Activated T-helper 2 cell treated with anti-CD3 and anti-CD28 coated beads, Interferon-gamma antibody, Interleukin-2, Interleukin-4, amounts not matched to agents 10 μg/mL and 5 μg/mL and 100 μg/mL, durations not matched to agents 14 hours and 24 hours and 36 hours (primary cell): ENCODE data around the gene SPACA4. TPM values are rescaled to one million over a fixed set of nuclear protein-coding genes. Genes with fewer than 3 reads are reported as not detected.

Experiments used
- DNase-seq: peaks from one replicate; pipeline ENCODE4 v3.0.0; 2021; ENCODE audit warnings: low spot score
- H3K27ac Mint-ChIP-seq: one replicate; pipeline ENCODE4 v1.8.0; 2021; ENCODE audit warnings: mixed read lengths
- H3K27me3 Mint-ChIP-seq: one replicate; pipeline ENCODE4 v1.8.0; 2021; ENCODE audit warnings: low read depth, mixed read lengths
- H3K36me3 Mint-ChIP-seq: one replicate; pipeline ENCODE4 v1.8.0; 2021; ENCODE audit warnings: low read depth, mixed read lengths
- H3K4me1 Mint-ChIP-seq: one replicate; pipeline ENCODE4 v1.8.0; 2021; ENCODE audit warnings: low read depth, mixed read lengths
- H3K4me3 Mint-ChIP-seq: one replicate; pipeline ENCODE4 v1.8.0; 2021; ENCODE audit warnings: low read depth, mild to moderate bottlenecking, moderate library complexity, mixed read lengths
- H3K9me3 Mint-ChIP-seq: one replicate; pipeline ENCODE4 v1.8.0; 2021; ENCODE audit warnings: mixed read lengths
- intact Hi-C: fragments of 100-400 bp; cut with micrococcal nuclease; formaldehyde crosslinking; loops from one replicate; pipeline ENCODE4 v1.15.1; 2023
- total RNA-seq: library from RNA; stranded (reverse); gene quantifications from 2 replicates; pipeline ENCODE4 v1.2.3, GENCODE V29; 2022

SPACA4 gene
- total RNA-seq, 1 donor from 2014 or later: not detected

GRCh38 chr19:48635263-48635965 lies 28.9 kb downstream of the SPACA4 start:
- DNase-seq: peak; percentile 72
- Mint-ChIP-seq H3K4me3 (peak overlapping the region; percentile 83), H3K27me3 (no peaks in the 10 kb centered on the region), H3K27ac (peak overlapping the region; percentile 76), H3K4me1 (peaks cover 34% of the 10 kb centered on the region), H3K36me3 (peaks cover 4% of the 10 kb centered on the region), H3K9me3 (no peaks in the 10 kb centered on the region)
- intact Hi-C loops: loop anchor here (5.0 to 10.0 kb wide), 2 partner anchors 311 to 482 kb away; partner anchors contain the start of genes C19orf73, EMP3 and PPFIA3

- H3K4me3 Mint-ChIP-seq: peak overlapping the region; percentile 83
- DNase-seq: no peak
Observed at GRCh38 chr19:48635966-48636858, 29.7 kb downstream of the SPACA4 start.

GRCh38 chr19:48636859-48637448 lies 30.4 kb downstream of the SPACA4 start, which contains the start of gene DBP:
DBP (minus strand) TSS chr19:48637379; CDS start chr19:48636994, 385 bp downstream.
- Mint-ChIP-seq H3K4me1 (peaks cover 33% of the 10 kb centered on the region), H3K4me3 (peak within 1 kb of the TSS; percentile 83), H3K27ac (peak within 1 kb of the TSS; percentile 98), H3K36me3 (no peaks in the 10 kb centered on the region), H3K9me3 (no peaks in the 10 kb centered on the region), H3K27me3 (peaks cover 4% of the 10 kb centered on the region)
- no peak for DNase-seq
- intact Hi-C loops: loop anchor here (1.0 to 10.0 kb wide), 3 partner anchors 18 to 480 kb away; partner anchors contain the start of genes C19orf73, EMP3, PPFIA3 and RPL18

More at GRCh38 chr19:48635966-48636858, 29.7 kb downstream of the SPACA4 start:
- H3K9me3 Mint-ChIP-seq: no peaks in the 10 kb centered on the region
- H3K4me1 Mint-ChIP-seq: peaks cover 33% of the 10 kb centered on the region
- peak overlapping the region; percentile 85 for H3K27ac Mint-ChIP-seq
- peaks cover under 1% of the 10 kb centered on the region for H3K27me3 Mint-ChIP-seq
- intact Hi-C loops: loop anchor here (5.0 to 10.0 kb wide), 2 partner anchors 311 to 481 kb away; partner anchors contain the start of genes C19orf73, EMP3 and PPFIA3
- no peaks in the 10 kb centered on the region for H3K36me3 Mint-ChIP-seq

- H3K4me3 Mint-ChIP-seq: peak overlapping the region; percentile 83
- H3K36me3 Mint-ChIP-seq: no peaks in the 10 kb centered on the region
- DNase-seq: peak; percentile 99
- peak overlapping the region; percentile 98 for H3K27ac Mint-ChIP-seq
- H3K9me3 Mint-ChIP-seq: no peaks in the 10 kb centered on the region
- H3K4me1 Mint-ChIP-seq: peaks cover 31% of the 10 kb centered on the region
- peaks cover 4% of the 10 kb centered on the region for H3K27me3 Mint-ChIP-seq
- intact Hi-C loops: loop anchor here (1.0 to 10.0 kb wide), 3 partner anchors 18 to 480 kb away; partner anchors contain the start of genes C19orf73, EMP3, PPFIA3 and RPL18
Observed at GRCh38 chr19:48637449-48637947, 31.0 kb downstream of the SPACA4 start.

GRCh38 chr19:48637948-48638830 lies 31.6 kb downstream of the SPACA4 start:
- no peaks in the 10 kb centered on the region for H3K9me3 Mint-ChIP-seq
- peak overlapping the region; percentile 98 for H3K27ac Mint-ChIP-seq
- no peaks in the 10 kb centered on the region for H3K36me3 Mint-ChIP-seq
- peaks cover 29% of the 10 kb centered on the region for H3K4me1 Mint-ChIP-seq
- H3K27me3 Mint-ChIP-seq: peaks cover 4% of the 10 kb centered on the region
- peak; percentile 81 for DNase-seq
- peak overlapping the region; percentile 83 for H3K4me3 Mint-ChIP-seq
- intact Hi-C loops: loop anchor here (1.0 to 10.0 kb wide), 4 partner anchors 8 to 479 kb away; partner anchors contain the start of genes C19orf73, CA11, EMP3 and PPFIA3

- intact Hi-C loops: loop anchor here (1.0 to 10.0 kb wide), 3 partner anchors 7 to 478 kb away; partner anchors contain the start of genes C19orf73, CA11, EMP3 and PPFIA3
- Mint-ChIP-seq H3K36me3 (no peaks in the 10 kb centered on the region), H3K27ac (peak overlapping the region; percentile 98), H3K27me3 (peaks cover 4% of the 10 kb centered on the region), H3K9me3 (no peaks in the 10 kb centered on the region), H3K4me3 (no peak overlapping the region), H3K4me1 (peaks cover 22% of the 10 kb centered on the region)
- DNase-seq: no peak
Observed at GRCh38 chr19:48638831-48639381, 32.4 kb downstream of the SPACA4 start.

- Mint-ChIP-seq H3K27ac (no peak overlapping the region), H3K4me1 (peaks cover 20% of the 10 kb centered on the region)
Observed at GRCh38 chr19:48639483-48640375, 33.2 kb downstream of the SPACA4 start.

GRCh38 chr19:48641850-48642249 lies 35.3 kb downstream of the SPACA4 start:
- H3K4me1 Mint-ChIP-seq: peaks cover 23% of the 10 kb centered on the region
- H3K27ac Mint-ChIP-seq: no peak overlapping the region
- DNase-seq: no peak
- H3K27me3 Mint-ChIP-seq: peaks cover 4% of the 10 kb centered on the region
- H3K36me3 Mint-ChIP-seq: no peaks in the 10 kb centered on the region
- no peak overlapping the region for H3K4me3 Mint-ChIP-seq
- no peaks in the 10 kb centered on the region for H3K9me3 Mint-ChIP-seq
- intact Hi-C loops: no loop called here

More at GRCh38 chr19:48639483-48640375, 33.2 kb downstream of the SPACA4 start:
- H3K9me3 Mint-ChIP-seq: no peaks in the 10 kb centered on the region
- intact Hi-C loops: loop anchor here (5.0 to 10.0 kb wide), 2 partner anchors 315 to 478 kb away; partner anchors contain the start of genes C19orf73, EMP3 and PPFIA3
- H3K36me3 Mint-ChIP-seq: no peaks in the 10 kb centered on the region
- no peak for DNase-seq
- peak overlapping the region; percentile 6 for H3K4me3 Mint-ChIP-seq
- H3K27me3 Mint-ChIP-seq: peaks cover 4% of the 10 kb centered on the region

- H3K4me3 Mint-ChIP-seq: no peak overlapping the region
- intact Hi-C loops: no loop called here
Observed at GRCh38 chr19:48642862-48643261, 36.3 kb downstream of the SPACA4 start.

GRCh38 chr19:48644355-48644754 lies 37.8 kb downstream of the SPACA4 start:
- Mint-ChIP-seq H3K36me3 (no peaks in the 10 kb centered on the region), H3K4me1 (peaks cover 25% of the 10 kb centered on the region), H3K27ac (no peak overlapping the region), H3K4me3 (no peak overlapping the region), H3K27me3 (peaks cover 4% of the 10 kb centered on the region), H3K9me3 (no peaks in the 10 kb centered on the region)
- intact Hi-C loops: loop anchor here (1.0 kb wide), 1 partner anchor 166 kb away; no protein-coding TSS in a partner anchor
- no peak for DNase-seq

More at GRCh38 chr19:48642862-48643261, 36.3 kb downstream of the SPACA4 start:
- no peak for DNase-seq
- H3K27ac Mint-ChIP-seq: no peak overlapping the region
- peaks cover 25% of the 10 kb centered on the region for H3K4me1 Mint-ChIP-seq
- H3K36me3 Mint-ChIP-seq: no peaks in the 10 kb centered on the region
- H3K27me3 Mint-ChIP-seq: peaks cover 4% of the 10 kb centered on the region
- H3K9me3 Mint-ChIP-seq: no peaks in the 10 kb centered on the region
